ENCODE results near the gene TMEM134. TPM values are rescaled to one million over a fixed set of nuclear protein-coding genes. Genes with fewer than 3 reads are reported as not detected.

The TMEM134 gene
- polyA plus RNA-seq, 2 of the 4 experiments (the other 2 are of a cell fraction): 18.8 to 20.6 TPM

DNA sequence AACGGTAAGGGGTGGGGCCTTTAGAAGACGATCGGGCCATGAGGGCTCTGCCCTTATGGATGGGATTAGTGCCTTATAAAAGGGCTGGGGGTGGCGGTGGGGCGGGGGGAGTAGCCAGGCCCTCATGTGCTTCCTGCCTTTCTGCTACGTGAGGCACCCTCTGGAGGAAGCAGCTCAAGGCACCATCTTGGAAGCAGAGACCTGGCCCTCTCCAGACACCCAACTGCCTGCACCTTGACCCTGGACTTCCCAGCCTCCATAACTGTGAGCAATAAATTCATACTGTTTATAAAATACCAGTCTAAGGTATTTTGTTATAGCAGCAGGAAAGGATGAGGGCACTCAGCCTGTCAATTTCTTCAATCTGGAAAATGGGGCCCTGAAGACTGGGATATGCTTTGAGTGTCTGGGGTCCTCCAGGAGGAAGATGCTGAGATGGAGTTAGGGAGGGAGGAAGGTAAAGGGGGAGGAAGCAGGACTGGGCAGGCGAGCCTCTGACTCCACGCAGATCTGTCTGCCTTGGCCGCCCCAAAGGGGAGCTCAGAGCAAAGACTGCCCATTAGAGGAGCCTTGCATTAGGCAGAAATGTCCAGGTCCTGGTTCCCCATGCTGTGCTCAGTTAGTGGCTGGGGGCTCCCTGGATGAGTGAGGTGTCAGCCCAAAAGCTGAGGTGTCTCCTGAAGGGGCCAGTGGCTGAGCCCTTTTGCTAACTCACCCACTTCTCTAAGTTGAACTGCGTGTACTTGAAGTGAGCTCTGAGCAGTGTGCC, 48.9 kb upstream of the TMEM134 start:
- no peak overlapping the region for H3K27ac ChIP-seq
- CTCF ChIA-PET: interaction anchor here (0.9 to 1.5 kb wide), 2 partner anchors 12 to 111 kb away, joined by 3 to 4 read pairs; no protein-coding TSS in a partner anchor
- WGBS (ENCODE audit: missing lambda C conversion rate): 80% methylated on average over 8 of the region's 10 CpGs

DNA sequence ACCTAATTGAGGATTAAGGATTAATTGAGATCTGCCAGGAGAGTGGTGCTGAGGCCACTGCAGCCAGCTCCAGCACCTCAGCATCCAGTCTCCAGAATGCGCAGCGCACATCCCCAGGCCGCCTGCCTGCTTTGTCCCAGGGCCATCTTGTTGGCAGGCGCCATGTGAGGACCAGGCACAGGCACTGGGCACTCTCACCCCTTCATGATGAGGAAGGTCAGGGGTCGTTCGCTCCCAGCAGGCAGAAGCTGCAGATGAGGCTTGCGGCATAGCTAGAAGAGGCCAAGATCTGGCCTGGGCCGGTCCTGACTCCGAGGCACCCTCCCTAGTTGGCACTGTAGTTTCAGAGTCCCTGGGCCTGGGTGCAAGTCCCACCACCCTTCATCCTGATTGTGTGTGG, 47.8 kb upstream of the TMEM134 start:
- 84% methylated on average over 9 of the region's 9 CpGs for WGBS (ENCODE audit: missing lambda C conversion rate)
- Histone ChIP-seq H3K27ac (no peak overlapping the region), H3K9me3 (no peaks in the 10 kb centered on the region), H3K4me3 (no peak overlapping the region), H3K4me1 (no peaks in the 10 kb centered on the region), H3K4me2 (no peak overlapping the region)
- DNase-seq (ENCODE audit: low read depth in 1 of 2, low spot score in 1 of 2) (no peak), FAIRE-seq (no peak), ATAC-seq (no peak)
- CTCF ChIA-PET: no interaction called here
- POLR2A ChIA-PET: no interaction called here
- TF ChIP-seq KDM1A (IDR thresholded peaks at IDR 0.05; ENCODE audit: low read depth) (no peak), HEYL (CRISPR knock-in tag; IDR thresholded peaks at IDR 0.05) (no peak)

More for the DNA sequence above, 48.9 kb upstream of the TMEM134 start:
- FAIRE-seq: no peak
- no peak overlapping the region for H3K4me2 ChIP-seq
- no peak overlapping the region for H3K4me3 ChIP-seq
- ATAC-seq: no peak
- H3K4me1 ChIP-seq: no peaks in the 10 kb centered on the region
- POLR2A ChIA-PET: no interaction called here
- TF ChIP-seq, protein P1, sequence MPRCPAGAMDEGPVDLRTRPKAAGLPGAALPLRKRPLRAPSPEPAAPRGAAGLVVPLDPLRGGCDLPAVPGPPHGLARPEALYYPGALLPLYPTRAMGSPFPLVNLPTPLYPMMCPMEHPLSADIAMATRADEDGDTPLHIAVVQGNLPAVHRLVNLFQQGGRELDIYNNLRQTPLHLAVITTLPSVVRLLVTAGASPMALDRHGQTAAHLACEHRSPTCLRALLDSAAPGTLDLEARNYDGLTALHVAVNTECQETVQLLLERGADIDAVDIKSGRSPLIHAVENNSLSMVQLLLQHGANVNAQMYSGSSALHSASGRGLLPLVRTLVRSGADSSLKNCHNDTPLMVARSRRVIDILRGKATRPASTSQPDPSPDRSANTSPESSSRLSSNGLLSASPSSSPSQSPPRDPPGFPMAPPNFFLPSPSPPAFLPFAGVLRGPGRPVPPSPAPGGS (IDR thresholded peaks at IDR 0.05): no peak
- TF ChIP-seq ZC3H11A (IDR thresholded peaks at IDR 0.05): no peak
- no peak for TF ChIP-seq ZSCAN20 (CRISPR knock-in tag; IDR thresholded peaks at IDR 0.05)
- TF ChIP-seq, protein P2, sequence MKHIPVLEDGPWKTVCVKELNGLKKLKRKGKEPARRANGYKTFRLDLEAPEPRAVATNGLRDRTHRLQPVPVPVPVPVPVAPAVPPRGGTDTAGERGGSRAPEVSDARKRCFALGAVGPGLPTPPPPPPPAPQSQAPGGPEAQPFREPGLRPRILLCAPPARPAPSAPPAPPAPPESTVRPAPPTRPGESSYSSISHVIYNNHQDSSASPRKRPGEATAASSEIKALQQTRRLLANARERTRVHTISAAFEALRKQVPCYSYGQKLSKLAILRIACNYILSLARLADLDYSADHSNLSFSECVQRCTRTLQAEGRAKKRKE (CRISPR knock-in tag; IDR thresholded peaks at IDR 0.05; ENCODE audit: low read depth): no peak
- no peak for TF ChIP-seq RARB (CRISPR knock-in tag; IDR thresholded peaks at IDR 0.05)
- TF ChIP-seq, protein P3, sequence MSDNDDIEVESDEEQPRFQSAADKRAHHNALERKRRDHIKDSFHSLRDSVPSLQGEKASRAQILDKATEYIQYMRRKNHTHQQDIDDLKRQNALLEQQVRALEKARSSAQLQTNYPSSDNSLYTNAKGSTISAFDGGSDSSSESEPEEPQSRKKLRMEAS (IDR thresholded peaks at IDR 0.05): no peak
- TF ChIP-seq TFCP2L1 (CRISPR knock-in tag; IDR thresholded peaks at IDR 0.05): no peak
- TF ChIP-seq, protein P4, sequence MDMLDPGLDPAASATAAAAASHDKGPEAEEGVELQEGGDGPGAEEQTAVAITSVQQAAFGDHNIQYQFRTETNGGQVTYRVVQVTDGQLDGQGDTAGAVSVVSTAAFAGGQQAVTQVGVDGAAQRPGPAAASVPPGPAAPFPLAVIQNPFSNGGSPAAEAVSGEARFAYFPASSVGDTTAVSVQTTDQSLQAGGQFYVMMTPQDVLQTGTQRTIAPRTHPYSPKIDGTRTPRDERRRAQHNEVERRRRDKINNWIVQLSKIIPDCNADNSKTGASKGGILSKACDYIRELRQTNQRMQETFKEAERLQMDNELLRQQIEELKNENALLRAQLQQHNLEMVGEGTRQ (IDR thresholded peaks at IDR 0.05): no peak
- no peak for TF ChIP-seq GATA3 (IDR thresholded peaks at IDR 0.05; ENCODE audit: borderline replicate concordance)
- TF ChIP-seq RFX5 (IDR thresholded peaks at IDR 0.05): no peak
- TF ChIP-seq ESRRA (IDR thresholded peaks at IDR 0.05; ENCODE audit: borderline replicate concordance, low read length): no peak
- TF ChIP-seq FOSB (CRISPR knock-in tag; IDR thresholded peaks at IDR 0.05): no peak
- TF ChIP-seq MYC (IDR thresholded peaks at IDR 0.05; ENCODE audit: borderline replicate concordance, low read length): no peak
- TF ChIP-seq FOSL2 (IDR thresholded peaks at IDR 0.05): no peak
- no peak for TF ChIP-seq FOSL2 (CRISPR knock-in tag; IDR thresholded peaks at IDR 0.05)
- no peak for TF ChIP-seq BHLHE40 (IDR thresholded peaks at IDR 0.05; ENCODE audit: low read depth, low read length)
- H3K9me3 ChIP-seq: no peaks in the 10 kb centered on the region
- DNase-seq (ENCODE audit: low read depth in 1 of 2, low spot score in 1 of 2): no peak

DNA sequence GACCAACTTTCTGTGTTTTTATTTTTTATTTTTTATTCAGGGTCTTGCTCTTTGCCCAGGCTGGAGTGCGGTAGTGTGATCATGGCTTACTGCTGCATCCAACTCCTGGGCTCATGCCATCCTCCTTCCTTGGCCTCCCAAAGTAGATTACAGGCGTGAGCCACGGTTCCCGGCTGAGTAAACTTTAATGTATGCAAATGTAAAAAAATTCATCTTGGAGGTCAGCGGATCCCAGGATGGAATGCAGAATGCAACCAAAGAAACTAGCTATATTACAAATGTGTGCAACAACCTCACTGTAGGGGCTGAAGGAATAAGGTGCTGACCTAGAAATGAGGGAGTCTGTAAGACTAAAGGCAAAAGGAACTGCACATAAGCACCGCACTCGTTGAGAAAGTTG, 45.1 kb upstream of the TMEM134 start:
- ATAC-seq (no peak), DNase-seq (ENCODE audit: low read depth in 1 of 2, low spot score in 1 of 2) (no peak), FAIRE-seq (no peak)
- WGBS (ENCODE audit: missing lambda C conversion rate): 85% methylated on average over 7 of the region's 7 CpGs
- no peak overlapping the region for H3K4me3 ChIP-seq
- POLR2A ChIA-PET: no interaction called here
- no peak overlapping the region for H3K27ac ChIP-seq
- peaks cover 3% of the 10 kb centered on the region; the same call in 1 of the 3 replicates for H3K4me1 ChIP-seq
- H3K9me3 ChIP-seq: no peaks in the 10 kb centered on the region
- H3K4me2 ChIP-seq: no peak overlapping the region
- CTCF ChIA-PET: interaction anchor here (0.8 to 1.2 kb wide), 2 partner anchors 58 to 134 kb away, joined by 3 to 4 read pairs; no protein-coding TSS in a partner anchor
- TF ChIP-seq HEYL (CRISPR knock-in tag; IDR thresholded peaks at IDR 0.05): no peak
- no peak for TF ChIP-seq NR3C1 (IDR thresholded peaks at IDR 0.05)
- no peak for TF ChIP-seq TFCP2L1 (CRISPR knock-in tag; IDR thresholded peaks at IDR 0.05)
- no peak for TF ChIP-seq RCOR1 (IDR thresholded peaks at IDR 0.05; ENCODE audit: low read depth, low read length)
- TF ChIP-seq HOXB5 (CRISPR knock-in tag; IDR thresholded peaks at IDR 0.05): no peak
- TF ChIP-seq, protein P4 (IDR thresholded peaks at IDR 0.05): no peak
- TF ChIP-seq MAZ (IDR thresholded peaks at IDR 0.05; ENCODE audit: borderline replicate concordance, low read depth, low read length): no peak
- no peak for TF ChIP-seq EP300 (IDR thresholded peaks at IDR 0.05)
- TF ChIP-seq CBX8 (IDR thresholded peaks at IDR 0.05): no peak
- TF ChIP-seq, protein P1 (IDR thresholded peaks at IDR 0.05): no peak
- no peak for TF ChIP-seq HDAC2 (IDR thresholded peaks at IDR 0.05)
- TF ChIP-seq, protein P5, sequence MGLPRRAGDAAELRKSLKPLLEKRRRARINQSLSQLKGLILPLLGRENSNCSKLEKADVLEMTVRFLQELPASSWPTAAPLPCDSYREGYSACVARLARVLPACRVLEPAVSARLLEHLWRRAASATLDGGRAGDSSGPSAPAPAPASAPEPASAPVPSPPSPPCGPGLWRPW (IDR thresholded peaks at IDR 0.05): no peak
- no peak for TF ChIP-seq ZNF302 (CRISPR knock-in tag; IDR thresholded peaks at IDR 0.05)
- TF ChIP-seq, protein P6, sequence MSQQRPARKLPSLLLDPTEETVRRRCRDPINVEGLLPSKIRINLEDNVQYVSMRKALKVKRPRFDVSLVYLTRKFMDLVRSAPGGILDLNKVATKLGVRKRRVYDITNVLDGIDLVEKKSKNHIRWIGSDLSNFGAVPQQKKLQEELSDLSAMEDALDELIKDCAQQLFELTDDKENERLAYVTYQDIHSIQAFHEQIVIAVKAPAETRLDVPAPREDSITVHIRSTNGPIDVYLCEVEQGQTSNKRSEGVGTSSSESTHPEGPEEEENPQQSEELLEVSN (IDR thresholded peaks at IDR 0.05; ENCODE audit: borderline replicate concordance, low read depth): no peak
- no peak for TF ChIP-seq TP53 (CRISPR knock-in tag; IDR thresholded peaks at IDR 0.05)

Measured in A549 (cell line).